Heart right ventricle (tissue), 16 donors: ENCODE data around the gene KRT7. TPM values are rescaled to one million over a fixed set of nuclear protein-coding genes. Genes with fewer than 3 reads are reported as not detected.
A peak's percentile ranks its signal among the peaks of the same experiment; 100 is the strongest.

Experiments used
- ATAC-seq, 8 donors: fragments of 200-7000 bp; cut with Tn5 transposase; one replicate each; pipeline ENCODE4 v1.9.1; 2020; ENCODE audit warnings: mild to moderate bottlenecking in 8 of 8, moderate library complexity in 8 of 8, moderate number of reproducible peaks in 1 of 8
- DNase-seq, 2 donors: peaks; one replicate each; pipeline ENCODE4 v3.0.0-alpha.2; 2020
- H3K27ac ChIP-seq, 10 donors: fragments of 200-600 bp; sonication (generic) in 2 of 10; one replicate each; pipeline versions ENCODE4 v1.5.0 to v1.8.0; 2020 to 2022; ENCODE audit warnings: mild to moderate bottlenecking in 3 of 10
- H3K27me3 ChIP-seq, 7 donors: fragments of 200-600 bp; one replicate each; pipeline ENCODE4 v1.8.0; 2021 to 2022; ENCODE audit warnings: mild to moderate bottlenecking in 2 of 7
- H3K36me3 ChIP-seq, 9 donors: fragments of 200-600 bp; sonication (generic) in 1 of 9; one replicate each; pipeline versions ENCODE4 v1.5.0 to v1.8.0; 2020 to 2022; ENCODE audit warnings: mild to moderate bottlenecking in 2 of 9
- H3K4me1 ChIP-seq, 9 donors: fragments of 200-600 bp; sonication (generic) in 1 of 9; one replicate each; pipeline versions ENCODE4 v1.5.0 to v1.8.0; 2020 to 2022; ENCODE audit warnings: mild to moderate bottlenecking in 4 of 9
- H3K4me3 ChIP-seq, 10 donors: fragments of 200-600 bp; sonication (generic) in 2 of 10; one replicate each; pipeline versions ENCODE4 v1.5.0 to v1.8.0; 2020 to 2022; ENCODE audit warnings: mild to moderate bottlenecking in 7 of 10, moderate library complexity in 2 of 10
- H3K9me3 ChIP-seq, 11 donors: fragments of 200-600 bp in 10 of 11; sonication (generic) in 2 of 11; one replicate each; pipeline versions ENCODE4 v1.5.0 to v1.8.0; 2013 to 2022; ENCODE audit warnings: mild to moderate bottlenecking in 2 of 11, control low read depth in 1 of 11, moderate library complexity in 1 of 11
- WGBS, 2 donors: extraction: QIAGEN DNeasy Blood & Tissue Kit; methylation state at CpG; one replicate each; pipeline ENCODE4 v1.1.7; 2013; ENCODE audit warnings: inconsistent platforms in 1 of 2; 5-methylcytosine and 5-hydroxymethylcytosine counted together
- intact Hi-C, 10 donors: fragments of 100-400 bp; cut with DNase I; formaldehyde crosslinking; loops; one replicate each; pipeline versions ENCODE4 v1.11.1 to v1.14.2; 2022
- polyA plus RNA-seq, 2 donors: library from polyadenylated mRNA; stranded (reverse); fragments of 200-250 nt; gene quantifications; one replicate each; pipeline ENCODE4 v1.2.3, GENCODE V29; 2013
- total RNA-seq, 10 donors: library from RNA; stranded (reverse); fragmentation: NEBNext Ultra II Directional in 3 of 10; extraction: Animal tissue kit (Norgen Biotek cat#: 25700) in 3 of 10; gene quantifications; one replicate each; pipeline versions ENCODE4 v1.2.1 to v1.2.4, GENCODE V29; 2021 to 2023
- TF ChIP-seq, protein P1 (sequence below), 9 donors: fragments of 200-600 bp; sonication (generic) in 2 of 9; IDR thresholded peaks; one replicate each; pipeline versions ENCODE4 v1.5.0 to v1.8.0; 2021 to 2022; ENCODE audit warnings: antibody characterized with exemption in 9 of 9, mild to moderate bottlenecking in 5 of 9, moderate library complexity in 1 of 9
- donor health status: Arrhythmogenic right ventricular cardiomyopathy.
- donor health status: ischemic (EF 13 %, LVEDD 7.1; RV severe dilation, severe dysfunction).
- donor health status: healthy with polysubstance abuse.
- donor health status: DM: no; HTN: yes; CAD: no.
- donor health status: DM: no; HTN: no; CAD: no.
- donor health status: ischemic (EF 25% LVEDD 6.9; RV normal size, moderate dysfunction).
- donor health status: ischemic (EF 25% LVEDD 5.7; RV mildly dilated, moderate dysfunction).
- donor health status: healthy.
- donor health status: DM: yes; HTN: yes; CAD: no.
- donor health status: Ischemic cardiomyopathy.
- donor health status: ischemic (EF 35%, LVEDD 5.7; RV mildly dilated, moderate dysfunction).
- donor health status: nonischemic (EF 11% LVEDD 7.7; RV severe dilation, severe dysfunction).
- donor health status: DM: yes; HTN: yes; CAD: no.
- donor health status: PGD.
- donor health status: ischemic (EF 29% LVEDD 5.4; RV normal size, mild dysfunction).
- donor health status: nonischemic (EF 23%, LVEDD 6.1; RV moderate dilation, normal function).

KRT7 gene
- total and polyA plus RNA-seq, 12 donors: 0.59 to 10.8 (median 1.8) TPM; not detected in 3

GRCh38 chr12:52275686-52276085 is 42.6 kb downstream of the KRT7 start:
- DNase-seq (no peak), ATAC-seq (no peak)
- Histone ChIP-seq H3K27ac (no peak overlapping the region), H3K4me3 (no peak overlapping the region), H3K4me1 (peaks cover 0 to 22% (median 6%) of the 10 kb centered on the region in 9 donors), H3K9me3 (no peaks in the 10 kb centered on the region), H3K27me3 (peaks cover 0 to 58% (median 32%) of the 10 kb centered on the region in 7 donors), H3K36me3 (no peaks in the 10 kb centered on the region)
- intact Hi-C loops: loop anchor here in 5 of 10 donors (5.0 to 10.0 kb wide), 5 partner anchors 58 to 118 kb away; no protein-coding TSS in a partner anchor
- 65 to 81% methylated on average over 3 of the region's 3 CpGs for WGBS, 2 donors
- TF ChIP-seq, protein P1, sequence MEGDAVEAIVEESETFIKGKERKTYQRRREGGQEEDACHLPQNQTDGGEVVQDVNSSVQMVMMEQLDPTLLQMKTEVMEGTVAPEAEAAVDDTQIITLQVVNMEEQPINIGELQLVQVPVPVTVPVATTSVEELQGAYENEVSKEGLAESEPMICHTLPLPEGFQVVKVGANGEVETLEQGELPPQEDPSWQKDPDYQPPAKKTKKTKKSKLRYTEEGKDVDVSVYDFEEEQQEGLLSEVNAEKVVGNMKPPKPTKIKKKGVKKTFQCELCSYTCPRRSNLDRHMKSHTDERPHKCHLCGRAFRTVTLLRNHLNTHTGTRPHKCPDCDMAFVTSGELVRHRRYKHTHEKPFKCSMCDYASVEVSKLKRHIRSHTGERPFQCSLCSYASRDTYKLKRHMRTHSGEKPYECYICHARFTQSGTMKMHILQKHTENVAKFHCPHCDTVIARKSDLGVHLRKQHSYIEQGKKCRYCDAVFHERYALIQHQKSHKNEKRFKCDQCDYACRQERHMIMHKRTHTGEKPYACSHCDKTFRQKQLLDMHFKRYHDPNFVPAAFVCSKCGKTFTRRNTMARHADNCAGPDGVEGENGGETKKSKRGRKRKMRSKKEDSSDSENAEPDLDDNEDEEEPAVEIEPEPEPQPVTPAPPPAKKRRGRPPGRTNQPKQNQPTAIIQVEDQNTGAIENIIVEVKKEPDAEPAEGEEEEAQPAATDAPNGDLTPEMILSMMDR (IDR thresholded peaks at IDR 0.05): no peak

DNA sequence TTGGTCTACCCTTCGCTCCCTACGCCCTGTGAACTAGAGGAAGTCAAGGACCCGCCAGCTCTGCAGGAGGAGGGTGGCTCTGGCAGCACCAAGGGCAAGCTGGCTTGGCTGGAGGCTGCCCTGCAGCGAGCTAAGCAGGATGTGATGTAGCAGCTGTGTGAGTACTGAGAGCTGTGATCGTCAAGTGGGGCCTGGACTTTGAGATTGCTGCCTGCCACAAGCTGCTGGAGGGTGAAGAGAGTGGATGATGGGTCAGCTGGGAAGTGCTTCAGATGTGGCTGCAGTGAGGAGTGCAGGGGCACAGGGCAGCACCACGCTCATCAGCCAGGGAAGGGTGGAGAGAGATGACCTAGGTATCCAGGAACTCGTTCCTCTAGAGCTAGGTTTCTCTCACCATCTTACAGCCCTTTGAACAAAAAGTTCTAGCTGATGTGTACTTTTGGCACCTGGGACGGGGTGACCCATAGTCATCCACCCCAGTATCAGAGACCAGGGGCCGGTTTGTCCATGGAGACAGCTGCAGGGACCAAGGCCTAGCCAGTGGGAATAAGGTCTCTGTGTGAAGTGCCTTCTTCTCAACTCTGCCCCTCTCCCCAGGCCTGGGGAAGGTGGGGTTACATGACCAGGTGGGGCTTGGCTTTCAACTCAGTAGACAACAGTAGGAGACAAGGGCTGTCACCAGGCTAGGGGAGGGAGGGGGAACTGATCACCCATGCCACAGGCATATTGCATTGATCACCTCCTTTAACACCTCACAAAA is 44.6 kb downstream of the KRT7 start:
- TF ChIP-seq, protein P1 (IDR thresholded peaks at IDR 0.05): no peak
- intact Hi-C loops: loop anchor here in 5 of 10 donors (5.0 to 10.0 kb wide), 5 partner anchors 60 to 120 kb away; no protein-coding TSS in a partner anchor
- peaks cover 0 to 32% (median 10%) of the 10 kb centered on the region in 9 donors for H3K4me1 ChIP-seq
- H3K4me3 ChIP-seq: no peak overlapping the region
- ATAC-seq (no peak), DNase-seq (no peak)
- no peaks in the 10 kb centered on the region for H3K36me3 ChIP-seq
- peaks cover 0 to 55% (median 27%) of the 10 kb centered on the region in 7 donors for H3K27me3 ChIP-seq
- H3K27ac ChIP-seq: no peak overlapping the region
- no peaks in the 10 kb centered on the region for H3K9me3 ChIP-seq
- WGBS, 2 donors: 87% methylated on average over 9 of the region's 9 CpGs

- DNase-seq (peak; percentile 62 to 82), ATAC-seq (peak; percentile 88 to 96 (median 92))
- TF ChIP-seq, protein P1 (IDR thresholded peaks at IDR 0.05): peak; percentile 91 to 99 (median 98)
- WGBS, 2 donors: 17 to 20% methylated on average over 29 to 32 of the region's 32 CpGs
- intact Hi-C loops: loop anchor here in 5 of 10 donors (5.0 to 10.0 kb wide), 5 partner anchors 61 to 121 kb away; no protein-coding TSS in a partner anchor
- no peak overlapping the region for H3K4me3 ChIP-seq
- no peaks in the 10 kb centered on the region for H3K36me3 ChIP-seq
- H3K4me1 ChIP-seq: peaks cover 0 to 32% (median 10%) of the 10 kb centered on the region in 9 donors
- H3K9me3 ChIP-seq: no peaks in the 10 kb centered on the region
- peaks cover 0 to 49% (median 24%) of the 10 kb centered on the region in 7 donors for H3K27me3 ChIP-seq
- H3K27ac ChIP-seq: no peak overlapping the region
Measured at GRCh38 chr12:52278575-52279421, 45.8 kb downstream of the KRT7 start.
